Activated T-helper 1 cell treated with anti-CD3 and anti-CD28 coated beads, Interleukin-2, amount 50 U/mL, for 16 hours (primary cell): ENCODE measurements around the gene CADM1.
A peak's percentile ranks its signal among the peaks of the same experiment; 100 is the strongest.

ENCODE experiments used
- DNase-seq, 2 donors: peaks; one replicate each; pipeline ENCODE4 v3.0.0-alpha.2; 2020; ENCODE audit warnings: low read depth in 1 of 2, low spot score in 1 of 2

The CADM1 gene

DNA sequence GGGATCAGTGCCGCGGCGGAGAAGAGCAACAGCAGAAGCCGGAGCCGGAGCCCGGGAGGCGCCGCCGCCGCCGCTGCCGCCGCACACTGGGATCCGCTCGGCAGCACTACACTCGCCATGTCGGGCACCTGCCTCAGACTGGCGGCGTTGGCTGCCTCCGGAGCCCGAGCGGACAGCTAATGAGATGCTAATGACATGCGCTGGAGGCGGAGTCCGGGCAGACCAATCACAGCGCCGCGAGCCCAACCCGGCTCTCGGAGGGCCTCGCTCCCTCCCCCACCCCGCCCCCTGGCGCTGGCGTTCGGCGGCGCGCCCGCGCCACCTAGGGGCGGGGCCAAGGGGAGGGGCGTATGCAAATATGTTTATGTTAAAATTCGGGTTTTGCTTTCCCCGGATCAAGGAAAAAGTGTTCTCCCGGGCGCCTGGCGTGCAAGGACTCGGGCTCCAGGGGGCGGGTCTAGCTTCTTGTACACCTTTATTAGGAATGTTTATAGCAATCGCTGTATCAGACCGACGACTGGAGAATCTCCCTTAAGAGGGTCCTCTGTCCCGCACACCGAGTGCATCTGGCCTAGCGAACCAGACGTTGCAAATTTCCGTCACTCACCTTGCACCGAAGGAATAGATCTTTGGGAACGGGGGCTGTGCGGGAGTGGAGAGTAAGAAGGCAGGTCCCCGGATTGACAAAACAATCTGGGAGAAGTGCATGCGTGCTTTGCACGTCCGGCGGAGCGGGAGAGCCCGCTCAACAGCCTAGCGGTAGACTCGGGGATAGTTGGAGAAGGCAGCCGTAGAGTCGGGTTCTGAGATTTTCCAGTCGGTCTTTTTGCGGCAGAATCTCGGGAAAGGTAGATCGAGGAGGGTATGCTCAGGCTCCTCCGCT is at the start of gene CADM1:
CADM1 (minus strand) TSS at position 140 of the 883 bp plus-strand sequence.
- DNase-seq: peak; percentile 51 to 55

DNA sequence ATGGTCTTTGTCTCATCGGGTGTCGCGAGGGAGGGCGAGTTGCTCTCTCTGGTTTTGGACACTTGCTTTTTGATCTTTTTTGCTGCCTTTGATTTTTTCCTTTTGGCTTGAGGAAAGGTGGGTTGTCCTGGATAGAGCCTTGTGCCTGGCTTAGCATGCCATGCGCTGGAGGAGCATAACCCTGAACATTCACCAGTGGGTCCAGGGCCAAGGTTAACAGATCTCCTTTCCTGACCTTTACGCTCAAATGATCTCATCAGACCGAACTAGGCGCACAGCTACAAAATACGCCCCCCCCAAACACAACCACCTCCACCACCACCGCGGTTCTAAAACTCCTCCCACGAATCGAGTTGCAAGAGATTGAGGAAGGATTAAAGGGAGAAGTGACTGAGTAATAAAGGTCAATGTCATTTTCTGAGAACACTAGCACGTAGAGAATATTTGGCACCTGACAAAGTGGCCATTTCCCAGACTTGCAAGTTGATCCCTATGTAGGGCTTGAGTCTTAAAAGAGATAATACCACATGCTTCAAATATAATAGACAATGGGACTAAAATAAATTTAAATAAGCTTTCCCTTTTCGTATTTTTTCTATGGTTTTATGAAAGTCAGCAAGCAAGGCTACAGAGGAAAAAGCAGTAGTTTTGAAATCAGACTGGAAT is 48.7 kb upstream of the CADM1 start:
- no peak for DNase-seq

DNA sequence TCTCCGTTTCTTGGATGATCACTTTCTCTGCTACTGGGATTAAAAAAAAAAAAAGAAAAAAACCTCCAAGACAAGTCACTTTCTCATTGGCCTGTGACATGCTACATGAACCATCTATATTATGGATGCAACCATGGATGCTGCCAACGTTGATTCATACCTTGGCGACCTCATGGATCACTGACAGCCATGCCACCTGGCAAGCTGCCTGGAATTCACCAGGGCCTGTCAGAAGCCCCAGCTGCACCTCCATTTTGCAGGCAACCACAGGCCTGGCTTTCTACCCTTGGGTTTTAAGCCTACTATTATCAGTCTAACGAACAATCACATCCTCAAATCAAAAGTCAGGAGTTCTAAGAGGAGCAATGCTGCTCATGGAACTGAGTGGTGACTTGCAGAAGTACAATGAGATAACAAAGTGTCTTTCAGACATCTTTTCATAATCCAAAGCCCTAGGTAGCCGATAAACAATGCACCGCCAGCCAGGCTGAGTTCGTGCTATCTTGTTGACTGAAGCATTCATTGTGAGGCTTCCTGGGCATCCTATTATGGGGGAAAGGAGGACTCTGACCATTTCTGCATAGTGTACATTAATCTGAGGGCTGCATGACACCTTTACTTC is 48.0 kb upstream of the CADM1 start:
- DNase-seq: no peak

DNA sequence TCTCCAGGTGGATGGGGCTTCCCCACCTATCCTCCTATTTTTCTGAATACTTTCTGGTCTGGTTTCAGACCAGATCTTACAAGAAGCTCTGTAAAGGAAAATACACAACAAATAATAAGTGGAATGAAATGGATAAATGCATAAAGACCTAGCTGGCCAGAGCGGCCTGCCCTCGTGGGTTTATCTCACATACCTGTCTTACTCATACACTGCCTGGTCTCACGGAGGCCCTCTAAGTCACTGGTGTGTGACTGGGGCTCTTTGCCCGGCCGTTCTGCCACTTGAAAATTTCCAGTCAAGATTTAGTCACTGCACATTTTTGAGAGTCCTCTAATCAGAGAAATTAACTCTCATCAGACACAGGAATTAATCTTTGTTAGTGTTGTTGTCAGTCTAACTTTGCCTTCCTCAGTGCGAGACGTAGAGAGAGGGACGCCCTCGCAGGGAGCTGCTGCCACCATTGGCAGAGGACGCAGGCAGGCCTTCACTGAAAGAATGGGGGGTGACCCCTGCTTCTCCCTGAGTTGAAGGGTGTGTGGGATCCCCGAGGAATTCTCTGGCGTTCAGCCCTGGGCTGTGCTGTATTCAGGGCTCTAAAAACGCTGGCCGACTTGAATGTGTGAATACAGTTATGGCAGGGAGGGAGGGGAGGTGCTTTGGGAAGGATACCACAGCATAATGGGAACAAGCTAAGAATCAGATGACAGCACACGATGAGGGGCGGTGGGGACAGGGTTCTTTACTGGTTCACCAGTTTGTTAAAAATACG is 46.3 kb upstream of the CADM1 start:
- DNase-seq: no peak

DNA sequence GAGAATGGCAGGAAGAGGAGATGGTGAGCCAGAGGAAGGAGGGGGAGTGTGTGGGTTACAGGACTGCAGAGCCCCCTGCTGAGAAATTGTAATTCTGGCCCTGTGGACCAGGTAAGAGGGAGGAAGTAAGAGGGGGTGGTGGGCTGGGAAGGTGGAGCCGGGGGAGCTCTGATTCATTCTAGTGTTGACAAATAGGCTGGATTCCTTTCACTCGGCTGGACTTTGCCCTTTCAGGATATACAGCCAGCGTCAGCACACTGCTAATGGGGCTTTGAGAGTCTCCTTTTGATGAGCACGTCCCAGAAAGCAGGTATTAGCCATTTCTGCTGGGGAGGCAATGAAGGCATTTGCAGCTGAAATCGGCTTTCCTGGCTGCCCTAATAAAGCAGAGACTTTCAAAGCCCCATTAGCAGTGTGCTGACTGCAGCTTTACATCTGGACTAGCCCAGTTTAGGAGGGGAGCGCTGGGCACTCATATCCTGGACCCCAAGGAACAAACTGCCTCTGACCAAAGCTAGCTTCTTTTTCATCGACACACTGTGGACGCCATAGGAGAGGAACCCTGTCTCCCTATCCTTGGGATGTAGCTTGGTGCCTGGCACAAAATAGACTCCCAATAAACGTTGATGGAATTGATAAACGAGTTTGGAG is 44.8 kb upstream of the CADM1 start:
- no peak for DNase-seq

DNA sequence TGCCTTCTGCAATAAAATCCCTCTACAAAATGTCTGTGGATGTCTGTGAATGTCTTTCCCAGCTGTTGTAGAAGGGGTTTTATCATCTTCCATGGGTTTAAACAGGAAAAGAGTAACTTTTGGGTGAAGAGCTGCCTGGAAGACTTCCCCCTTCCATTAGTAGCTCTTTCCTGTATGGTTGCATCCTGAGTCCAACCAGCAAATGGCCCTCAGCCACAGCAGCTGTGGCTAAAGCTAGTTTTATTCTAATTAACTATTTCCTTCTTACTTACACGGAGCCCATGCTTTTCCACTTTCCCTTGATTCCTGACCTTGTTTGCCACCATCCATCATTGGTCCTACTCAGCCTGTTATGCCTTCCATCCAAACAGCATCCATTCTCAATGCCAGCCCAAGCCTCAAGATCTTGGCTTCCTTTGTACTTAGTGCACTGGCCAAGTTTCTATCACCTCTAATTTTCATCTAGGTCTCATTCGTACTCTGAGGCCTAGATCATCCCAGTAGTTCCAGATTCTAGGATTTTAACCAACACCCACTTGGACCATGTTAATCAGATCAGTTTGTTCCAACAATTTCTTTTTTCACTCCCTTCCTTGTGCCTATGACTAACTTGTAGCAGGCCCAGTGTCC is 41.5 kb upstream of the CADM1 start:
- no peak for DNase-seq

DNA sequence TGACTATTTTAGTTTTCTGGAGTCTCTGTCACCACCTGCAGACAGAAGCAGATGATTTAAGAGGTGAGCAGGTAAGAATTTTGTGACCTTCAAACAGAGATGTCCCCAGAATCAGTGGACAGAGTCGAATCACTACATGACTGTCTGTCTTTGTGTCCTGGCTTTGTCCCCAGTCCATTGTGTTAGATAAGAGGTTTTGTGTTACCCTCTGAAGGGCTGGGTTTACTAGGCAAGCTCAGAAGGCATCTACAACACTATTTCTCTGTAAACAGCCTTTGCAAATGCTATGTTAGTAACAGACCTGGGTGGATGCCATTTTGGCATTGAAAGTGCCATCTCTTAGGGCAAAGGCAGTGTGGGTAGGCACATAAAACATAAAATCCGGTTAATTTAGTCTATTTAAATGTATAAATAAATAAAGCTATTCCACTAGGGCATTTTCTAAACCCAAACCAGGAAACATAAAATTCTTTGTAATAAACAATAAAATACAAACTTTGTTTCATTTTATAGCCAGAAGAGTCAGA is 40.3 kb upstream of the CADM1 start:
- no peak for DNase-seq

DNA sequence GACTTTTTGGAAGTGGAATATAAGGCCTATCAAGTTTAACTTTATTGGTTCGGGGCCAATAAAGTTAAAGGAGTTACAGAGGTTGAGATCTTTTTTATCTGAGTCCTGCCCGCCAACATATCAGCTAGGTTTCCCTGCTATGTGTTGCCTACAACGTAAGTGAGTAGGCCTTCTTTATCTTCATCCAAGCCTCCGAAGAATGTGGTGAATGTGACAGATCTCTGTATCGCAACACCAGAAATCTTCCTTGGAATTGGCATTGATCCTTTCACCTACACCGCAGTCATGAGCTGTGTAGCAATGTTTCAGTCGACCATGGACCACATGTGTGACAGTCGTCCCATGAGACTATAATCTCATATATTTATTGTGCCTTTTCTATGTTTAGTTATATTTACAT is 37.3 kb upstream of the CADM1 start:
- no peak for DNase-seq

DNA sequence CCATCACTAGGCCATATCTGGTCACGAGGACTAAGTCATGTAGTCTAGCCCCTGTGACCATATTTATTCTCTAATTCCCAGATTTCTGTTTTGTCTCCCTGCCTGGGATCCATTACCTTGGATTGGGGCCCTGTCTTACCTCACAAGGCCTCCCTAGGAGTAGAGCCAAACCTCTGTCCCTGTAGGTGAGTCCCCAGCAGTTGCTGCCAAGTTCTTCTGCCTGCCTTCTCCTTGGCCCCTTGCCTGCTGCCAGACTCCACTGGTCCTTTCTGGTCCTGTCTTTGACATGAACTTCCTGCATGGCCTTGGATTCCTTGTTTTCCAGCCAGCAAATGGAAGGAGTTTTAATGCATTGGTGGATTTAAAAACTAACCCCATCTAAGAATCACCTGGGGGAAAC is 35.6 kb upstream of the CADM1 start:
- DNase-seq: no peak

DNA sequence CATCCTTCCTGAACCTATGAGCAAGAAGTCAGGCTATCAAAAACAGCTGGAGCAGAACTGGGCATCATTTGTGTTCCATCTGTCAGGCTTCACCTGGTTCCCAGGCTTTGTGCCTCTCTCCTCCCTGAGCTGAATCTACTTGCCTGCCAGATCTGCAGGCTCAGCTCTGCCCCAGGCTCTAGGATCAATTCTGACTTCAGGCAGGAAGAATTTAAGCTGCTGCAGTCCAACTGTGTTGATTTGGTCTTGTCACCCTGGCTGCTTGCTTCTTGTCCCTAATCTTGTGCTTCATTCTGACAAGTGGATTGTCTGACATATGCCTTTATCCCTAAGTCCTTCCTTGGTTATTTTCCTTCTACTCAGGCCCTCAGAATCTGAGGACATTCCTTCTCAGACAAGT is 31.6 kb upstream of the CADM1 start:
- no peak for DNase-seq

DNA sequence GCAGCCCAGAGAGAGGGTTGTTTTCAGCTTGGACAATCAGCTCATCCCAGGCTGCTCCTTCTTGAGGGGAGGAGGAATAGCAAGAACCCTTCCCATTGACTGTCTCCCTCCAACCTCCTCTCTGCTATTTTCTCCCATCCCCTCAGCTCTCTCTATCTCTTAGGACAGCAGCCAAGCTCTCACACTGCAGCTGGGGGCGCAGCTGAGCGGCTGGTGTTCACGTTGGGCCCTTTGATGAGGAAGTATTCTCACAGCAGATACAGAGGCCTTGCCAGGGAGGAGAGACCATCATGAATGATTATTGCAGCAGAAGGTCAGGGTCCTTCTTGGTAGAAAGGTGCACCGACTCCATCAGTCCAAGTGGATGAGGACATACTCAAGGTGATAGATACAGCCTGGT is 26.5 kb upstream of the CADM1 start:
- DNase-seq: no peak

DNA sequence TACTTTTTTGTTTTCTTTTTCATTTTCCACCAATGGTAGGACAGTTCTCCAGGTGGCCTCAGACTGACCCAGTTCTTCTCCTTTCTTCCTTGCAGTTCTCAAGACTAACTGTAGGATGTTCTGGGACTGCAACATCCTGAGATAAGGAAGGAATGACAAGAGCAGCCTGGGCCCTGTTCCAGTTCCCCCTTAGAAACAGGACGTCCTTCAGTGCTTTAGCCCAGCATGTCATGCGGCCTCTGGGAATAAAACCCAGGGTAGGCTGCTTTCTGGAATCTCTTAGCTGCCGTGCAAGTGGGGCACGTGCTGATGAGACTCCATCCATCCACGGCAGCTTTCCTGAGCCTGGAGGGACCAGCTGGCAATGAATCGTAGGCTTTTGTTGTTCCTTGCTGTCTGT is 24.0 kb upstream of the CADM1 start:
- DNase-seq: no peak

DNA sequence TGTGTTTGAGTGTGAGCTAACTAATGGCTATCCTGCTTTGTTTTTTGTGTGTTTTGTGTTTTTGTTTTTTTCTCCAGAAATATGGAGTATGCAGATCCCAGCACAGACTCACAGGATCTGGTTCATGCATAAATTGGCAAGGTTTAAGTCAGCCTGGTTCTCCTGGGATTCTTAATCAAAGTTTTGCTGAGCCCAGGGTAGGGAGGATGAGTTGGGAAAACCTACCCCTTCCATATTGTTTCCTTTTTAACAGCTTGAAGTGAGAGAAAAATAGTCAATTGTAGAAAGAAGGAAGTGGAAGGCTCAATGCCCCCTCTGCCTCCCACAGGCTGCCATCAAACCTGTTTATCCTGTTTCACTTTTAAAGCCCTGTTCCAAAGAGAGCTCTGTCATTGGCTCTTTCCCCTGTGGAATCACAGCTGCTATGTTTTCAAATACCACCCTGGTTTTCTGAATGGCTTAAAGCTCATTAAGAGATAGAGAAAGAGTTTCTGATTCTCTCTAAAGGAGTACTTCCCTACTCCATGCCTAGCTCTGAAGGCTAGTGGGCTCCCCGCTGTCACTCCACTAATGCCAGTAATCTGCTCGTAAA is 23.4 kb upstream of the CADM1 start:
- DNase-seq: no peak

DNA sequence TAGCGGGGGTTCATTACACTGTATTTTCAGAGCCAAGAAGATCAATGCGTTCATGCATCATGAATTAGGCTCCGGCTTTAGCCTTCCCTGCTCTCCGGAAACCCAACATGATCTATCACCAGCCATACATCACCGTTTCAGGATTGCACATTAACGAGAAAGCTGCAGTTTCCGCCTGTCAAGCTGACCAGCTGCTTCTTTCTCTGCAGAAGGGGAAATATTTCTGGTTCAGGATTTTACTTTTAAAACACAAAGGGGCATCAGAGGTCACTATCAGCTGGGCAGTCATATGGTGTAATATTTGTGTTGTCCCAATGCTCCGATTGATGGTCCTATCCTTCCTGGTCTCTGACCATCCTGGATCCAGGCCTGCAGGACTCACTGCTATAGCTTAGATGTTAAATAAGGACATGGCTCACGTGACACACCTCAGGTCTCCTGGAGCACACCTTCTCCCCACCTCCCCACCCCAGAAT is 21.4 kb upstream of the CADM1 start:
- DNase-seq: no peak

DNA sequence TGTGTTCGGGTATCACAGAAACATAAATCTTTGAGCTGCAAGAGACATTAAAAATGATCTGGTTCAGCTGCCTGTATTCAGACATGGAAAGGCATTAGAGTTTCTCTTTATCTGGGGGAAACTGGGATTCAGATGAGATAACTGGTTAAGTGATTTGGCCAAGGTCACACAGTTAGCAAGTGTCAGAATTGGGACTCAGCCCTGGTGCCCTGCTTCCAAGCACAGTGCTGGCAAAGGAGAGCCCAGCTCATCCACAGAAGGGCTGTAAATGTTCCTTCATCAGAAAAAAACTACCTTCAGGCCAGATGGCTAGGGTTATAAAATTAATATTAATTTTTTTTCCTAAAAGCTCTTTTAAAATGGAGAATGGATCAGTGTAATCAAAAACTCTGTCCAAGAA is 20.4 kb upstream of the CADM1 start:
- no peak for DNase-seq

DNA sequence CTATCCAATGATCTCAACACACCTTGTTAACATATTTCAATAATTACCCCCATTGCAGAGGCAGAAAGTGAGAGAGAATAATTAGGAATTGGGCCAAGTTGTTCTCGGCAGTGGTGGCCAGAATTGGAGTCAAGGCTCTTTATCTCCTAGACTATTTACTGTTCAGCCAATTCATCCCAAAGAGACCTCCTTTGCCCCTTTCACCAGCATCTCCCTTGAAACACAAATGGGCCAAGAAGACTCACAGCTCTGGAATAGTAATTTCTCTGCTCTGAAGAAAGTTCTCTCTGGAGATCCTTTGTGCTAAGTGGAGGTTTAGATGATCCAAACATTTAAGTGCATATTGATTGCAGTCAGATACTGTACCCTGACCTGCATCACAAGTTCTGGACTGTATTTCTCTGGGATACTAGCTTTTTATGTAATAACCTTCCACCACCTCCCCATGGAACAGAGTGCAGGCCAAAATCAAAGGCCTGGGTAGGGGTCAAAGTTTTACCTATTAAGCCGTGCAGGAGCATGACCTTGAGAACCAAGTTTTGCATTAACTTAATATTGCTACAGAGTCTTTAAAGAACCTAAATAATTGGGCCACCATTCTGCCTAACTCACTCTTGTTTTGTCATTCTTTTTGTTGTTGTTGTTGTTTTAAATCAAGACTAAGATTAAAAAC is 19.6 kb upstream of the CADM1 start:
- no peak for DNase-seq

DNA sequence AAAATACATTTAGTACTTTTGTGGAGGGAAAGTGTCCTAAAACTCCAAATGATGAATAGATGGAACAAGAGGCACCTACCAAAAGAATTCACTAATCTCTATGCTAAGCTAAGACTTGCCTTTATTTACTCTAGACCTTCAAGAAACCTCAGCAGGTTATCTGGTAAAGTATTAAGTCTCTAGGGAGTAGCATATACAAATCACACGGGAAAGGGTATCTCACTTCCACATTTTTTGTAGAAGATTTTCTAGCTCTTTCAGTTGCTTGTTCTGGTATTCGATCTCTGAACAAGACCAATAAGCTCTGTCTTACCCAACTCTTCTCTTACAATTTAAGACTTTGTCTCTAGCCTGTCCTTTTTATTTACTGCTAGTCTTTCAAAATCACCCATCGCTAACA is 18.1 kb upstream of the CADM1 start:
- DNase-seq: no peak

DNA sequence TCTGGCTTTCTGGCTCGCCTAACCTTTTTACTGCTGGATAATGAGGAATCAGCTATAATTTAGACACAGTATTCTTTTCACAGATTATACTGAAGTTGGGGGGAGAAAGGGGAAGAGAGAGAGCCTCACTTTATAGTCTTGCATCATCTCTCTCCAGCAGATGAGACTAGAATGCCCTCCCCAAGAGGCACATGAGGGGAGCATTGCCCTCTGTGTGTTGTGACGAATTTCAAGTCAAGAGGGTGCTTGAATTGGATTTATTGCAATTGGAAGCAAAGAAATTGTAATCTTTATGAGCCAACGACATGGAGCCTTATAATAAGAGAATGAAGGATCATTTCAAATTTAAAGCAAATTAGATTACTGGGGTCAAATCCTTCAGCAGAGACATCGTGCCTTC is 17.6 kb upstream of the CADM1 start:
- no peak for DNase-seq

DNA sequence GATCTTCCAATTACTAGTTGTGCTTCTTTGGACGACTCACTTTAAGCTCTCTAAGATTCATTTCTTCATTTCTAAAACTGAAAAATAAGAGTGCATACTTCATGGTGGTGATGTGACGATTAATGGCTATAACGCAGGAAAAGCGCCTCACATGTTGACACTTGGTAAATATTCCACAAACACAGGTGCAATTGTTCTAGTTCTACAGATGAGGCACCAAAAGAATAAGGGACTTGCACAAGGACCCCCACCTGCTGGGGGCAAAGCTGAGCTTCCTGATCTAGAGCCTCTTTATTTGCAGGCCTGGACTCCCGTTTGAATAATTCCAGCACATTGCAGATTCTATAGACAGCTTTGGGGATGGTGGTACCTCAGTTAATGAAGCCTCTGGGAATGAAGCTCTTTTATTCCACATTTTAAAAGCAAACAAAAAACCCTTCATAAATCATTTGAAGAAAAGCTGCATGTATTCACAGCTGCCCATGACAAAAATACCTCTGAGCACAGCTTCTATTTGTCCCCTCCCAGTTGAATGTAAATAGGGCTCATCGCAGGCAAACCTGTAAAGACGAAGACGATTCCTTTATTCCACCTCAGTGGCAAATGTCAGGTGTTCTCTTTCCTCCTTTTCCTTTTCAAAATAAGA is 14.9 kb upstream of the CADM1 start:
- DNase-seq: no peak
